ENCODE data around the gene MBD4. TPM values are rescaled to one million over a fixed set of nuclear protein-coding genes. Genes with fewer than 3 reads are reported as not detected.

MBD4 gene
- total and polyA plus RNA-seq, 2 of the 4 experiments (the other 2 are of a cell fraction): 13.8 to 15.0 TPM

GRCh38 chr3:129448186-129448895, 8.6 kb upstream of the MBD4 start:
- no peak overlapping the region for H2BK20ac ChIP-seq (ENCODE audit: low read depth, low read length)
- ATAC-seq (ENCODE audit: low read depth) (no peak), DNase-seq (no peak)
- H3K56ac ChIP-seq (ENCODE audit: extremely low read depth, insufficient read depth, low read length): no peak overlapping the region
- no peak overlapping the region for H4K5ac ChIP-seq (ENCODE audit: low read depth, low read length)
- no peaks in the 10 kb centered on the region for H3K27me3 ChIP-seq (ENCODE audit: control insufficient read depth, insufficient read depth, low read length)
- in situ Hi-C loops (cut with MboI; ENCODE audit: low sequenced_read_pairs) (no loop called here), intact Hi-C loops (cut with micrococcal nuclease) (no loop called here), dilution Hi-C loops (cut with HindIII; ENCODE audit: low sequenced_read_pairs, unreplicated experiment) (no loop called here)
- BruUV-seq (replicated peaks): no TSS peak
- POLR2A ChIA-PET (ENCODE audit: unreplicated experiment): no interaction called here
- H4K20me1 ChIP-seq (ENCODE audit: insufficient read depth, low read length): no peaks in the 10 kb centered on the region
- H3K9me3 ChIP-seq (ENCODE audit: control insufficient read depth, insufficient read depth, low read length): no peaks in the 10 kb centered on the region
- no peak overlapping the region for H3K4ac ChIP-seq (ENCODE audit: low read depth, low read length)
- no peak overlapping the region for H2AK5ac ChIP-seq (ENCODE audit: low read depth, low read length)
- TF ChIP-seq BHLHE40 (IDR thresholded peaks at IDR 0.05; ENCODE audit: low read depth, low read length): no peak
- no peak for TF ChIP-seq RFX5 (IDR thresholded peaks at IDR 0.05; ENCODE audit: low read depth, low read length)
- TF ChIP-seq NFE2L2 (IDR thresholded peaks at IDR 0.05; ENCODE audit: low read depth, low read length): no peak
- no peak for TF ChIP-seq RAD21 (IDR thresholded peaks at IDR 0.05; ENCODE audit: low read length)
- TF ChIP-seq MAFK (IDR thresholded peaks at IDR 0.05; ENCODE audit: low read depth, low read length): no peak
- TF ChIP-seq RCOR1 (IDR thresholded peaks at IDR 0.05; ENCODE audit: insufficient replicate concordance, low read length): no peak
- H3K9me1 ChIP-seq (ENCODE audit: insufficient read depth, low read length): peaks cover 4% of the 10 kb centered on the region; the same call in 1 of the 2 replicates
- no peak overlapping the region for H2AFZ ChIP-seq (replicated peaks; ENCODE audit: low read length, poor library complexity)
- CTCF ChIA-PET: no interaction called here
- H3K27ac ChIP-seq (ENCODE audit: insufficient read depth, low read length): no peak overlapping the region
- H3K9ac ChIP-seq (ENCODE audit: low read depth, low read length): no peak overlapping the region
- H3K14ac ChIP-seq (replicated peaks; ENCODE audit: low read depth, low read length): no peak overlapping the region
- H2AK9ac ChIP-seq (replicated peaks; ENCODE audit: low read depth, low read length, poor library complexity): no peak overlapping the region
- no peak overlapping the region for H3K23ac ChIP-seq (ENCODE audit: low read depth, low read length)
- H3K36me3 ChIP-seq (ENCODE audit: control insufficient read depth, insufficient read depth, low read length): peaks cover 2% of the 10 kb centered on the region; the same call in 1 of the 2 replicates
- no peak overlapping the region for H3K4me2 ChIP-seq (ENCODE audit: low read depth, low read length)
- 90% methylated on average over 6 of the region's 18 CpGs; no CpG with 5 or more reads in 1 of the 2 experiments for WGBS, 2 experiments (ENCODE audit: extremely low coverage in 2 of 2, insufficient read length in 1 of 2)
- H3K4me3 ChIP-seq (ENCODE audit: insufficient read depth, low read depth, low read length): no peak overlapping the region
- H3K18ac ChIP-seq (ENCODE audit: low read depth, low read length): no peak overlapping the region
- H2BK15ac ChIP-seq (ENCODE audit: low read depth, low read length): no peak overlapping the region; the same call in 2 of the 3 replicates
- H2BK120ac ChIP-seq (ENCODE audit: low read depth, low read length): no peak overlapping the region
- H3K4me1 ChIP-seq (ENCODE audit: control insufficient read depth, insufficient read depth, low read length): peaks cover 4% of the 10 kb centered on the region
- H2BK5ac ChIP-seq (ENCODE audit: low read depth, low read length, poor library complexity, severe bottlenecking): no peak overlapping the region
- no peak overlapping the region for H4K91ac ChIP-seq (ENCODE audit: insufficient read depth, low read depth, low read length)
- H4K8ac ChIP-seq (ENCODE audit: low read depth in 2 of 2, low read length in 2 of 2): no peak overlapping the region
- H3K79me1 ChIP-seq (ENCODE audit: low read depth in 1 of 2, low read length in 2 of 2): peaks cover 16 to 27% of the 10 kb centered on the region in 2 experiments

Data from IMR-90 (cell line).